Measurements from ENCODE around the gene ZNF324. TPM values are rescaled to one million over a fixed set of nuclear protein-coding genes. Genes with fewer than 3 reads are reported as not detected.

Gene ZNF324
- total and polyA plus RNA-seq, 9 of the 15 experiments (the other 6 are each of a cell fraction or from before 2014, with no cell fraction given) = 0.92 to 16.4 (median 5.3) TPM

GRCh38 chr19:58429745-58430144, 37.1 kb upstream of the ZNF324 start (continued):
- TF ChIP-seq TSHZ1 (CRISPR knock-in tag; IDR thresholded peaks at IDR 0.05) = no peak
- TF ChIP-seq SIX5 (IDR thresholded peaks at IDR 0.05; ENCODE audit: borderline replicate concordance in 1 of 2, insufficient read depth in 1 of 2, low read depth in 1 of 2, low read length in 2 of 2) = no peak
- no peak for TF ChIP-seq KDM2B (CRISPR knock-in tag; IDR thresholded peaks at IDR 0.05)

GRCh38 chr19:58434217-58434616, 32.7 kb upstream of the ZNF324 start:
- no peaks in the 10 kb centered on the region; the same call in 2 of the 3 replicates for H3K36me3 ChIP-seq (ENCODE audit: control insufficient read depth, insufficient read depth, low read length)
- no peaks in the 10 kb centered on the region for H3K9me1 ChIP-seq (ENCODE audit: control insufficient read depth, insufficient read depth, low read length)
- ATAC-seq (no peak), FAIRE-seq (no peak), DNase-seq (ENCODE audit: extremely low read depth in 1 of 4, low spot score in 3 of 4) (no peak)
- intact Hi-C loops (cut with micrococcal nuclease) (no loop called here), in situ Hi-C loops (cut with MboI) (no loop called here)
- no peak overlapping the region for H3K9ac ChIP-seq (ENCODE audit: insufficient read depth in 1 of 2, low read depth in 2 of 2, low read length in 2 of 2)
- POLR2A ChIA-PET = interaction anchor here (0.6 kb wide), 1 partner anchor 17 kb away, joined by 3 read pairs; the partner anchor contains the start of gene ZNF324B
- TF ChIP-seq PBX2 (CRISPR knock-in tag; IDR thresholded peaks at IDR 0.05; ENCODE audit: low read depth) = no peak
- TF ChIP-seq PBX2 (tag; conservative IDR thresholded peaks at IDR 0.05; ENCODE audit: low read depth) = no peak
- TF ChIP-seq ZNF75A (CRISPR knock-in tag; IDR thresholded peaks at IDR 0.05) = peak; percentile 84
- H3K27ac ChIP-seq (ENCODE audit: extremely low read depth, low read depth, low read length) = no peak overlapping the region
- H4K20me1 ChIP-seq (replicated peaks; ENCODE audit: control insufficient read depth, insufficient read depth, low read length) = no peaks in the 10 kb centered on the region
- no peaks in the 10 kb centered on the region for H3K79me2 ChIP-seq (ENCODE audit: control insufficient read depth, insufficient read depth, low read length)
- BruUV-seq (replicated peaks) = no TSS peak
- H3K9me3 ChIP-seq (replicated peaks; ENCODE audit: control insufficient read depth, insufficient read depth, low read depth, low read length) = peaks cover 13% of the 10 kb centered on the region
- CTCF ChIA-PET (ENCODE audit: low intra/inter-chr PET ratio) = no interaction called here
- H3K4me2 ChIP-seq (ENCODE audit: insufficient read depth, low read length) = no peak overlapping the region
- WGBS (ENCODE audit: insufficient coverage, low coverage, missing lambda C conversion rate) = 54% methylated on average over 2 of the region's 2 CpGs
- no peak overlapping the region for H2AFZ ChIP-seq (ENCODE audit: low read depth, low read length)
- no peaks in the 10 kb centered on the region for H3K27me3 ChIP-seq (ENCODE audit: control insufficient read depth in 2 of 2, insufficient read depth in 2 of 2, low read length in 2 of 2)
- no peak overlapping the region for H3K4me3 ChIP-seq
- no peaks in the 10 kb centered on the region for H3K4me1 ChIP-seq (replicated peaks in 1 of 2; ENCODE audit: control insufficient read depth in 2 of 2, insufficient read depth in 2 of 2, low read length in 2 of 2)

All from K562 (cell line).